ENCODE results near the gene CCDC117. TPM values are rescaled to one million over a fixed set of nuclear protein-coding genes. Genes with fewer than 3 reads are reported as not detected.

The CCDC117 gene
- total and polyA plus RNA-seq, 4 donors = 8.1 to 24.0 (median 16.2) TPM

DNA sequence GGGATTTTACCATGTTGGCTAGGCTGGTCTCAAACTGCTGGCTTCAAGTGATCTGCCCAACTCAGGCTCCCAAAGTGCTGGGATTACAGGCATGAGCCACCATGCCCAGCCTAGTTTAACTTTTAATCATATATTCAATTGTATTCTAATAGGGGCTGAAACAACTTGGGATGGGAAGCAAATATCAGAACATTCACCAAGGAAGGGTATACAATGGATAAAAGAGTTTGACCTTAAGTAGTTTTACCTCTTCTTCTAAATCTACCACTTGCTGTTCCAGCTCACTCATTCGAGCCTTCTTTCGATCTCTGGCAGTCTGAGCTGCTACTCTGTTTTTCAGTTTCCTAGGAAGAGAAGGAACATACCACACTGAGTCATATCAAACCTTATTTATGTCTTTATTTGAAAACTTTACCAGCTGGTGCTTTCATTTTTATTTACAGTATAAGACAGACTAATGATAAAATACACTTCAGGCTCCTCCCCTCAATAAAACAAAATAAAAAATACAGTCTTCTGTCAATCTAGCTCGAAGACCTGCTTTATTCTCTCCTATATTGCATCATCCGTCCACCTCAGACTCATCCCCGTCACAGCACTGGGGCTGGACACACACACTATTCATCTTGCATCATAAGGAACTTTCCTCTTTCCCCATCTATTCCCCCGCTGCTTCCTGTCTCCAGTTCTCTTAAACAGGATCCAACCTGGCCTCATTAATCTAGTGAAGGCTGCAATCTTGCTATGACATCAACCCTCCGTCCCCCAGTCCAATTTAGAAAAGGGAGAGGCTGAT lies 26.5 kb downstream of the CCDC117 start (continued):
- TF ChIP-seq, protein P1, sequence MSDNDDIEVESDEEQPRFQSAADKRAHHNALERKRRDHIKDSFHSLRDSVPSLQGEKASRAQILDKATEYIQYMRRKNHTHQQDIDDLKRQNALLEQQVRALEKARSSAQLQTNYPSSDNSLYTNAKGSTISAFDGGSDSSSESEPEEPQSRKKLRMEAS (IDR thresholded peaks at IDR 0.05) = no peak
- TF ChIP-seq HNF4A (conservative IDR thresholded peaks at IDR 0.05) (peak; percentile 23 to 26), CTCF (IDR thresholded peaks at IDR 0.05; ENCODE audit: low read depth, low read length, missing input control) (no peak)

DNA sequence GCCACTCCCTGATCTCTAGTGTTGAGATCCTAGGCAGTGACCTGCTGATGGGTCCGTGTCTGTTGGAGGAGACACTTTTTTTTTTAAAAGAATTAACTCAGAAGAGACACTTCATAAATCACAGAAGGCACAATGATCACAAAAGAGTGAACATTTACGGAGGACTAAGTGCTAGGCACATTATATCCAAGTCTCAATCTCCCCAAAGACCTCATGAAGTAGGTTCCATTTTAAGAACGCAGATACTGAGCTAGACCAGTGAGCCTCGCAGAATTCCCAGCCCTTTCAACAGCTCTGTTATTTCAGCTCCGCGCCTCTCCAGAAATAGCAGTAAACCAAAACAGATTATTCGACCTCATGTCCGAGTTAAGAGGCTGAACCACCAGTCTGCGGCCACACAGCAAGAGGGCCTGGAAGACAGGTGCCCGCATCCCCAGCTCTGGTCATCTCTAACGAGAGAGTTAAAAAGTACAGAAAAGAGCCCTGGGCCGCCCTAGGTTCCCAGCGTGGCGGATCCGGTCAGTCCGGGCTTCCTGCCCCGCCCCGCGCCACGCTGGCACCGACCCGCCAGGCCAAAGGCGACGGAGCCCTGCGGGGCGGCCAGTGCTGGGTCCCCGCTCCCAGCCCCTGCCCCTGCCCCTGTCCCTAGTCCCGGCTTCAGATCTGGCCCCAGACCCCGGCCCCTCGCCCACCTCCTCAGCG lies 27.3 kb downstream of the CCDC117 start:
- TF ChIP-seq CTCF (IDR thresholded peaks at IDR 0.05; ENCODE audit: low read depth, low read length, missing input control) (no peak), SP1 (IDR thresholded peaks at IDR 0.05) (no peak), ATF3 (IDR thresholded peaks at IDR 0.05) (peak; percentile 9), EGR1 (IDR thresholded peaks at IDR 0.05; ENCODE audit: low read depth in 2 of 2) (no peak), TAF1 (conservative IDR thresholded peaks at IDR 0.05) (peak; percentile 88), RXRA (IDR thresholded peaks at IDR 0.05) (no peak), HNF4G (IDR thresholded peaks at IDR 0.05) (no peak), HNF4A (conservative IDR thresholded peaks at IDR 0.05) (peak in 1 of 2 donors; percentile 1), FOXA2 (IDR thresholded peaks at IDR 0.05) (no peak), ZBTB33 (IDR thresholded peaks at IDR 0.05) (no peak), GABPA (IDR thresholded peaks at IDR 0.05 in 1 of 2, conservative IDR thresholded peaks at IDR 0.05 in 1 of 2) (no peak), YY1 (IDR thresholded peaks at IDR 0.05) (peak; percentile 12)
- Histone ChIP-seq H3K9ac (ENCODE audit: low read depth in 1 of 2, low read length in 2 of 2) (peak overlapping the region; percentile 93 to 100), H3K36me3 (ENCODE audit: control insufficient read depth in 4 of 4, insufficient read depth in 3 of 4, low read depth in 1 of 4, low read length in 3 of 4) (peaks cover 8 to 44% (median 29%) of the 10 kb centered on the region in 4 donors), H3K9me3 (ENCODE audit: control insufficient read depth in 4 of 4, low read length in 3 of 4) (no peaks in the 10 kb centered on the region), H3K27ac (ENCODE audit: low read depth in 1 of 2, low read length in 2 of 2) (peak overlapping the region; percentile 99), H3K4me1 (ENCODE audit: control insufficient read depth in 4 of 4, insufficient read depth in 4 of 4, low read length in 3 of 4) (peaks cover 2 to 35% (median 14%) of the 10 kb centered on the region in 4 donors), H3K27me3 (ENCODE audit: control insufficient read depth in 4 of 4, insufficient read depth in 4 of 4, low read length in 3 of 4) (no peaks in the 10 kb centered on the region), H3K4me3 (ENCODE audit: low read depth in 1 of 3, low read length in 3 of 3) (peak overlapping the region; percentile 91 to 99 (median 98))
- WGBS = under 1% methylated on average over 31 of the region's 31 CpGs
- peak; percentile 68 for DNase-seq (ENCODE audit: low spot score)

Data from liver (tissue), 9 donors.